ENCODE measurements around the gene WWP2. TPM values are rescaled to one million over a fixed set of nuclear protein-coding genes. Genes with fewer than 3 reads are reported as not detected.
"Not testable (repeated sequence)": the region's sequence is repeated elsewhere in the genome, so short reads cannot be mapped to it uniquely, and the experiment has no call there.

Gene WWP2
- total RNA-seq, 3 donors from 2014 or later (not counting 1 experiment from before 2014, with no cell fraction given): 72.8 to 95.6 (median 81.6) TPM

GRCh38 chr16:69952572-69953355, 190.6 kb downstream of the WWP2 start:
- ATAC-seq; H3K9me3 Mint-ChIP-seq; H3K27me3 ChIP-seq (ENCODE audit: control insufficient read depth, insufficient read depth, low read length); H3K27ac ChIP-seq (ENCODE audit: low read length); DNase-seq; H3K4me1 Mint-ChIP-seq; H3K36me3 ChIP-seq (ENCODE audit: control insufficient read depth, insufficient read depth, low read length); H3K4me3 ChIP-seq (ENCODE audit: low read length); intact Hi-C loops (cut with micrococcal nuclease); H3K36me3 Mint-ChIP-seq; H3K27ac Mint-ChIP-seq; H3K4me3 Mint-ChIP-seq; H3K9me3 ChIP-seq (ENCODE audit: control insufficient read depth, insufficient read depth, low read length); H3K4me1 ChIP-seq (ENCODE audit: control insufficient read depth, insufficient read depth, low read length); H3K27me3 Mint-ChIP-seq (ENCODE audit: low read depth in 2 of 2): not testable (repeated sequence)
- WGBS (ENCODE audit: insufficient coverage): 89% methylated on average over 11 of the region's 24 CpGs

DNA sequence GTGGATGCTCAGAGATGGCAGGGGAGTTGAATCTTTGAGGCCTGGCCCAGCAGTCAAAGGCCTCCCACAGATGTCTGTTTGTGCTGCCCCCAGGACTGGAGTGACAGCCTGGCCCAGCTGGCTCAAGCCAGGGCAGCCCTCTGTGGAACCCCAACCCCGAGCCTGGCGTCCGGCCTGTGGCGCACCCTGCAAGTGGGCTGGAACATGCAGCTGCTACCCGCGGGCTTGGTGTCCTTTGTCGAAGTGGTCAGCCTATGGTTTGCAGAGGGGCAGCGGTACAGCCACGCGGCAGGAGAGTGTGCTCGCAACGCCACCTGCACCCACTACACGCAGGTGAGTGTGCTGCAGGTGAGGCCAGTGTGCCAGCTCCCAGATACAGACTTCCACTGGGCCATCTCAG, 192.1 kb downstream of the WWP2 start:
- DNase-seq; H3K4me3 Mint-ChIP-seq; H3K4me1 Mint-ChIP-seq; H3K4me1 ChIP-seq (ENCODE audit: control insufficient read depth, insufficient read depth, low read length); H3K36me3 ChIP-seq (ENCODE audit: control insufficient read depth, insufficient read depth, low read length); H3K4me3 ChIP-seq (ENCODE audit: low read length); H3K27ac Mint-ChIP-seq; H3K27ac ChIP-seq (ENCODE audit: low read length); intact Hi-C loops (cut with micrococcal nuclease); H3K27me3 ChIP-seq (ENCODE audit: control insufficient read depth, insufficient read depth, low read length); H3K9me3 Mint-ChIP-seq; H3K36me3 Mint-ChIP-seq; H3K9me3 ChIP-seq (ENCODE audit: control insufficient read depth, insufficient read depth, low read length); H3K27me3 Mint-ChIP-seq (ENCODE audit: low read depth in 2 of 2): not testable (repeated sequence)
- WGBS (ENCODE audit: insufficient coverage): 96% methylated on average over 7 of the region's 13 CpGs
- ATAC-seq: peak in 1 of 3 donors; percentile 22

DNA sequence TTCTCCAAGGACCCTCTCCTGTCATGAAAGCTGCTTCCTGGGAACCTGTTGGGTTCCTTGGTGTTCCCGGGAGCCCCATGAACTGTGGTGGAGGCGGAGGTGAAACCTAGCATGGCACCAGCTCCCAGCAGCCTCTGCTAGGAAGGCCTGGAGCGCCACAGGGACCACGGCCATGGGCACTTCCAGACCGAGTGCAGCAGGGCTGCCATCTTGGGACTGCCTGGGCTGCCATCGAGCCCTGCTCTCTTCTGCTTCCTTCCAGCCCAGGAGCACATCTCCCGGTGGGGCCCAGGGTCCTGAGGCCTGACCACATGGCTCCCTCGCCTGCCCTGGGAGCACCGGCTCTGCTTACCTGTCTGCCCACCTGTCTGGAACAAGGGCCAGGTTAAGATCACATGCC, 201.2 kb downstream of the WWP2 start:
- DNase-seq; H3K9me3 Mint-ChIP-seq; H3K4me1 ChIP-seq (ENCODE audit: control insufficient read depth, insufficient read depth, low read length); ATAC-seq; H3K27ac Mint-ChIP-seq; H3K4me1 Mint-ChIP-seq; intact Hi-C loops (cut with micrococcal nuclease); H3K27ac ChIP-seq (ENCODE audit: low read length); H3K36me3 Mint-ChIP-seq; H3K4me3 ChIP-seq (ENCODE audit: low read length); H3K27me3 Mint-ChIP-seq (ENCODE audit: low read depth in 2 of 2); H3K36me3 ChIP-seq (ENCODE audit: control insufficient read depth, insufficient read depth, low read length); H3K4me3 Mint-ChIP-seq; H3K9me3 ChIP-seq (ENCODE audit: control insufficient read depth, insufficient read depth, low read length); H3K27me3 ChIP-seq (ENCODE audit: control insufficient read depth, insufficient read depth, low read length): not testable (repeated sequence)
- WGBS (ENCODE audit: insufficient coverage): 94% methylated on average over 3 of the region's 9 CpGs

- H3K4me1 Mint-ChIP-seq; H3K27me3 Mint-ChIP-seq (ENCODE audit: low read depth in 2 of 2); H3K4me3 ChIP-seq (ENCODE audit: low read length); H3K27me3 ChIP-seq (ENCODE audit: control insufficient read depth, insufficient read depth, low read length); H3K27ac Mint-ChIP-seq; intact Hi-C loops (cut with micrococcal nuclease); H3K4me1 ChIP-seq (ENCODE audit: control insufficient read depth, insufficient read depth, low read length); H3K36me3 Mint-ChIP-seq; H3K9me3 Mint-ChIP-seq; H3K36me3 ChIP-seq (ENCODE audit: control insufficient read depth, insufficient read depth, low read length); H3K4me3 Mint-ChIP-seq; H3K9me3 ChIP-seq (ENCODE audit: control insufficient read depth, insufficient read depth, low read length); H3K27ac ChIP-seq (ENCODE audit: low read length); DNase-seq: not testable (repeated sequence)
- peak; percentile 46 to 64 (median 55) for ATAC-seq
- WGBS (ENCODE audit: insufficient coverage): 10% methylated on average over 29 of the region's 68 CpGs
Measured at GRCh38 chr16:69964960-69965660, 203.0 kb downstream of the WWP2 start.

- DNase-seq; H3K9me3 ChIP-seq (ENCODE audit: control insufficient read depth, insufficient read depth, low read length); H3K27me3 Mint-ChIP-seq (ENCODE audit: low read depth in 2 of 2); H3K27me3 ChIP-seq (ENCODE audit: control insufficient read depth, insufficient read depth, low read length); H3K9me3 Mint-ChIP-seq; H3K4me1 ChIP-seq (ENCODE audit: control insufficient read depth, insufficient read depth, low read length); H3K4me1 Mint-ChIP-seq; H3K36me3 ChIP-seq (ENCODE audit: control insufficient read depth, insufficient read depth, low read length); H3K27ac ChIP-seq (ENCODE audit: low read length); H3K4me3 ChIP-seq (ENCODE audit: low read length); H3K4me3 Mint-ChIP-seq; H3K36me3 Mint-ChIP-seq; H3K27ac Mint-ChIP-seq; intact Hi-C loops (cut with micrococcal nuclease): not testable (repeated sequence)
- no CpG with 5 or more reads among the region's 24 CpGs for WGBS (ENCODE audit: insufficient coverage)
- ATAC-seq: peak in 2 of 3 donors; percentile 14 to 24
Measured at GRCh38 chr16:69965661-69966054, 203.5 kb downstream of the WWP2 start.

DNA sequence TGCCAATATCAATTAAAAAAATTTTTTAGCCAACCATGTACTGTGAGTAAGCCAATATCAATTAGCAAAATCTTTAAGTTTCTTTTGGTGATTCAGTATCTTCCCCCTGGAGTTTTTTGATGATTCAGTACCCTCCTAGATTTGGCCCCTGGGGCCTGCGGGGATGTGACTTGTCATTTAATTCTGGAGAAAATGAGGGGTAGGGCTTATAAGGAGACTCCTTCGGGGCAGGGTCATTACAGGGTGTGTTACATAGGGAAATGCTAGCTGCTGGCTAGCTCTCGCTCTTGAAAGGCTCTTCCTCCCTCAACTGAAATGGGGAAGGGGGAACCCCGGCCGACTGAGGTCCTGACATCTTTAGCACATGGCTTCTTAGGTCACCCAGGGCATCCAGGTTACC, 205.6 kb downstream of the WWP2 start:
- WGBS (ENCODE audit: insufficient coverage): no CpG with 5 or more reads among the region's 5 CpGs
- H3K4me1 ChIP-seq (ENCODE audit: control insufficient read depth, insufficient read depth, low read length); H3K9me3 ChIP-seq (ENCODE audit: control insufficient read depth, insufficient read depth, low read length); H3K4me1 Mint-ChIP-seq; H3K9me3 Mint-ChIP-seq; H3K27ac ChIP-seq (ENCODE audit: low read length); H3K27ac Mint-ChIP-seq; H3K36me3 ChIP-seq (ENCODE audit: control insufficient read depth, insufficient read depth, low read length); H3K36me3 Mint-ChIP-seq; DNase-seq; intact Hi-C loops (cut with micrococcal nuclease); H3K4me3 ChIP-seq (ENCODE audit: low read length); H3K27me3 Mint-ChIP-seq (ENCODE audit: low read depth in 2 of 2); H3K4me3 Mint-ChIP-seq; H3K27me3 ChIP-seq (ENCODE audit: control insufficient read depth, insufficient read depth, low read length); ATAC-seq: not testable (repeated sequence)

GRCh38 chr16:69968125-69968524, 206.0 kb downstream of the WWP2 start:
- WGBS (ENCODE audit: insufficient coverage): no CpG with 5 or more reads among the region's 10 CpGs
- ATAC-seq; H3K4me3 Mint-ChIP-seq; H3K36me3 ChIP-seq (ENCODE audit: control insufficient read depth, insufficient read depth, low read length); H3K27ac Mint-ChIP-seq; H3K4me1 Mint-ChIP-seq; H3K36me3 Mint-ChIP-seq; H3K4me1 ChIP-seq (ENCODE audit: control insufficient read depth, insufficient read depth, low read length); H3K9me3 ChIP-seq (ENCODE audit: control insufficient read depth, insufficient read depth, low read length); DNase-seq; H3K27me3 ChIP-seq (ENCODE audit: control insufficient read depth, insufficient read depth, low read length); H3K27me3 Mint-ChIP-seq (ENCODE audit: low read depth in 2 of 2); H3K4me3 ChIP-seq (ENCODE audit: low read length); H3K27ac ChIP-seq (ENCODE audit: low read length); intact Hi-C loops (cut with micrococcal nuclease); H3K9me3 Mint-ChIP-seq: not testable (repeated sequence)

- H3K9me3 Mint-ChIP-seq; intact Hi-C loops (cut with micrococcal nuclease); DNase-seq: not testable (repeated sequence)
Measured at GRCh38 chr16:69969657-69970056, 207.5 kb downstream of the WWP2 start.

More at GRCh38 chr16:69969657-69970056, 207.5 kb downstream of the WWP2 start:
- not testable (repeated sequence) for H3K27me3 ChIP-seq (ENCODE audit: control insufficient read depth, insufficient read depth, low read length); H3K4me3 Mint-ChIP-seq; H3K36me3 ChIP-seq (ENCODE audit: control insufficient read depth, insufficient read depth, low read length); H3K9me3 ChIP-seq (ENCODE audit: control insufficient read depth, insufficient read depth, low read length); H3K4me1 ChIP-seq (ENCODE audit: control insufficient read depth, insufficient read depth, low read length); H3K27ac ChIP-seq (ENCODE audit: low read length); H3K4me3 ChIP-seq (ENCODE audit: low read length); H3K36me3 Mint-ChIP-seq; H3K27ac Mint-ChIP-seq; H3K4me1 Mint-ChIP-seq; ATAC-seq; H3K27me3 Mint-ChIP-seq (ENCODE audit: low read depth in 2 of 2)
- WGBS (ENCODE audit: insufficient coverage): 80% methylated on average over 1 of the region's 4 CpGs
